Neural cell (in vitro differentiated cells): ENCODE results near the gene TRPT1.

Experiments
- EP300 ChIP-seq: fragments of 450-650 bp; conservative IDR thresholded peaks from 2 replicates; pipeline ENCODE4 v1.6.1; 2014; ENCODE audit warnings: antibody characterized with exemption, mild to moderate bottlenecking, moderate library complexity; ENCODE audit not compliant: poor library complexity, severe bottlenecking
- EZH2 ChIP-seq: fragments of 200-600, 300-800 bp; shearing (Covaris generic), sonication (generic); IDR thresholded peaks from 2 replicates; pipeline ENCODE4 v1.6.1; 2014; ENCODE audit warnings: antibody characterized with exemption, low read length, borderline replicate concordance, mild to moderate bottlenecking; ENCODE audit not compliant: insufficient read depth, poor library complexity, severe bottlenecking
- MXI1 ChIP-seq: fragments of 450-650 bp; conservative IDR thresholded peaks from 2 replicates; pipeline ENCODE4 v1.6.1; 2014; ENCODE audit warnings: antibody characterized with exemption, mild to moderate bottlenecking; ENCODE audit not compliant: poor library complexity, severe bottlenecking
- POLR2AphosphoS5 ChIP-seq: IDR thresholded peaks from 2 replicates; pipeline ENCODE4 v1.6.1; 2012
- RAD21 ChIP-seq: fragments of 450-650 bp; conservative IDR thresholded peaks from 2 replicates; pipeline ENCODE4 v1.6.1; 2014; ENCODE audit warnings: antibody characterized with exemption, mild to moderate bottlenecking, moderate library complexity
- REST ChIP-seq: IDR thresholded peaks from 2 replicates; pipeline ENCODE4 v1.6.1; 2012; ENCODE audit warnings: borderline replicate concordance
- SMC3 ChIP-seq: fragments of 450-650 bp; conservative IDR thresholded peaks from 2 replicates; pipeline ENCODE4 v1.6.1; 2014; ENCODE audit warnings: antibody characterized with exemption, mild to moderate bottlenecking, moderate library complexity; ENCODE audit not compliant: poor library complexity
- TAF1 ChIP-seq: IDR thresholded peaks from 2 replicates; pipeline ENCODE4 v1.6.1; 2012; ENCODE audit warnings: low read depth
- TF ChIP-seq, protein P1 (sequence below): fragments of 450-650 bp; IDR thresholded peaks from 2 replicates; pipeline ENCODE4 v1.5.1; 2014; ENCODE audit warnings: antibody characterized with exemption, mild to moderate bottlenecking, moderate library complexity; ENCODE audit not compliant: poor library complexity, severe bottlenecking

DNA sequence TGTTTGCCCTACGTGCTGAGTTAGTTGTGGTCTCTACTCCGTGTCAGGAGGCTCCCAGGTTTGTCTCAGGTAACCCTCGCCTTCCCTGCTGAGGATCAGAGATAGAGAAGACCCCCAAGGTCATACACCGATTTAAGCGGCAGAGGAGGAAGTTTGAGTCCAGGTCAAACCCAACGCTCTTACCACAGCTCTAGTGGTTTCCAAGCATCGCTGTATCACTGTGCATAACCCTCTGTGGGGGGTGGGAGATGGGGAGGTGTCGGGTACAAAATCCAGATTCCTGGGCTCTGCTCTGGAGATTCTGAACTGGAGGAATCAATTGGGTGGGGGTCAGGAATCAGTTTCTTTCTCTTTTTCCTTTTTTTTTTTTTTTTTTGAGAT is 5.0 kb upstream of the TRPT1 start:
- TF ChIP-seq RAD21 = no peak
- TF ChIP-seq EZH2 = no peak
- TF ChIP-seq, protein P1, sequence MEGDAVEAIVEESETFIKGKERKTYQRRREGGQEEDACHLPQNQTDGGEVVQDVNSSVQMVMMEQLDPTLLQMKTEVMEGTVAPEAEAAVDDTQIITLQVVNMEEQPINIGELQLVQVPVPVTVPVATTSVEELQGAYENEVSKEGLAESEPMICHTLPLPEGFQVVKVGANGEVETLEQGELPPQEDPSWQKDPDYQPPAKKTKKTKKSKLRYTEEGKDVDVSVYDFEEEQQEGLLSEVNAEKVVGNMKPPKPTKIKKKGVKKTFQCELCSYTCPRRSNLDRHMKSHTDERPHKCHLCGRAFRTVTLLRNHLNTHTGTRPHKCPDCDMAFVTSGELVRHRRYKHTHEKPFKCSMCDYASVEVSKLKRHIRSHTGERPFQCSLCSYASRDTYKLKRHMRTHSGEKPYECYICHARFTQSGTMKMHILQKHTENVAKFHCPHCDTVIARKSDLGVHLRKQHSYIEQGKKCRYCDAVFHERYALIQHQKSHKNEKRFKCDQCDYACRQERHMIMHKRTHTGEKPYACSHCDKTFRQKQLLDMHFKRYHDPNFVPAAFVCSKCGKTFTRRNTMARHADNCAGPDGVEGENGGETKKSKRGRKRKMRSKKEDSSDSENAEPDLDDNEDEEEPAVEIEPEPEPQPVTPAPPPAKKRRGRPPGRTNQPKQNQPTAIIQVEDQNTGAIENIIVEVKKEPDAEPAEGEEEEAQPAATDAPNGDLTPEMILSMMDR = no peak
- TF ChIP-seq TAF1 = no peak
- TF ChIP-seq REST = no peak
- no peak for TF ChIP-seq POLR2AphosphoS5
- TF ChIP-seq EP300 = no peak
- TF ChIP-seq MXI1 = no peak
- TF ChIP-seq SMC3 = no peak
